ENCODE data around the gene SLC24A3. TPM values are rescaled to one million over a fixed set of nuclear protein-coding genes. Genes with fewer than 3 reads are reported as not detected.
A peak's percentile ranks its signal among the peaks of the same experiment; 100 is the strongest.

Gene SLC24A3
- polyA plus RNA-seq (ENCODE audit: insufficient read length in 12 of 12) = 10 to 100 TPM in 11 of 12 donors, not detected in 1; 10.9 to 35.4 (median 21.7) TPM
- long read RNA-seq, donor 1 = 0 reads
- long read RNA-seq, donor 2 = 0 reads
- long read RNA-seq, donor 3 = 0 reads
- long read RNA-seq, donor 4 = 0 reads
- long read RNA-seq, donor 5, partial matches to known transcripts = 11 of 11 reads
- long read RNA-seq, donor 5, other reads (novel, unspliced or antisense) = 0 of 11 reads
- long read RNA-seq, donor 6 = 0 reads
- long read RNA-seq, donor 7 = 0 reads
- long read RNA-seq, donor 8, partial matches to known transcripts = 8 of 8 reads
- long read RNA-seq, donor 8, other reads (novel, unspliced or antisense) = 0 of 8 reads
- long read RNA-seq, donor 9 = 0 reads
- long read RNA-seq, donor 10 = 0 reads
- long read RNA-seq, donor 11, partial matches to known transcripts = 0 of 1 reads
- long read RNA-seq, donor 11, other reads (novel, unspliced or antisense) = 0 of 1 reads

GRCh38 chr20:19212469-19212815 is at the start of gene SLC24A3:
Gene SLC24A3 (plus strand): TSS chr20:19212642.
- DNase-seq = no peak

GRCh38 chr20:19170148-19170547 is 42.3 kb upstream of the SLC24A3 start:
- no peak for DNase-seq

DNA sequence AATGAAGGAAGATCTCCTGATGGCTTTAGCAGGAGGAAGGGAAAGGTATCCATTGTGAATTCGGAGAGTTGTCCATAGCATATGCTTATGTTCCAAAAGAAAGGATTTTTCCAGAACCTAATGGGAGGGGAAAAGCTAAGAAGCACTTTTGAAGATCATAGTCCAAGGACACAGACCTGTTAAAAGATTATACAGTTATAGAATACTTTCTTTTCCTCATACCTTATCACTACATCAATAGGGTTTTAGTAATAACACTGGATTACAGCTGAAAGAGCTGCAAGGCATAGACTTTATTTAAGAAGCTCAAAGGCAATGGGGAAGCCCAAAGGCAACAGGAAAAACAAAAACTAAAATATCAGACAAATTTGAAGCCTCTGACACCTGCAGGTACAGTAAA is 39.8 kb upstream of the SLC24A3 start:
- DNase-seq = no peak

GRCh38 chr20:19176470-19177052 is 35.9 kb upstream of the SLC24A3 start:
- DNase-seq = no peak

DNA sequence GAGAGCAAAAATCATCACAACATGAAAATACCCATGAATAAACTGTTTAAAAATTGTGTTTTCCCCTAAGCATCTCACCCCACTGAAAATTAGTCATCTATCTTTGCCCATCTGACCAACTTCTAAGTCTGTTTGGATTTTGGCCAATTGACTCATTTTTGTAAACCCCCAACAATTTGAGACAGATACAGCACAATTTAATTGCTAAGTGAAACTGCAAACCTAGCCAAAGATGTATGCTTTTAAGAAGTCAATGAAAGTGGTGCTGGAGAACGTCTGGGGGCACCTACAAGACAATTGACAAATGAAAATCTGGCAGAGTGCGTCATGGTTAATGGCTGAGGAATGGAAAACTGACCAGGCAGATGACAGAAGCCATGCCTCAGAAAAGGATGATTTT is 30.9 kb upstream of the SLC24A3 start:
- no peak for DNase-seq

DNA sequence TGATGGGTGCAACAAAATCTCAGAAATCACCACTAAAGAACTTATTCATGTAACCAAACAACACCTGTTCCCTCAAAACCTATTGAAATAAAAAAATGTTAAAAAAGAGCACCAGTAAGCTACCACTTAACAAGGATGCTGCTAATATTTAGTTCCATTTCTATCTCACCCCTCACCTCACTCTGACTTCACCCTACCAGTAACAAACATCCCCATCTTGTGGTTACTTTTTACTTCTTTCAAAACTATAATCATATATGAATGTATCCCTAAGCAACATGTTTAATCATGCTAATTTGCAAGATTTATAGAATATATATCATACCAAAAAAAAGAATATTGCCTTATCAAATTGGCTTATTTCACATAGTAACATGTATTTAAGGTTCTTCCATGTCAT is 27.4 kb upstream of the SLC24A3 start:
- DNase-seq = no peak

- DNase-seq = no peak
These were observed 19.1 kb upstream of the SLC24A3 start for GRCh38 chr20:19193349-19193748.

DNA sequence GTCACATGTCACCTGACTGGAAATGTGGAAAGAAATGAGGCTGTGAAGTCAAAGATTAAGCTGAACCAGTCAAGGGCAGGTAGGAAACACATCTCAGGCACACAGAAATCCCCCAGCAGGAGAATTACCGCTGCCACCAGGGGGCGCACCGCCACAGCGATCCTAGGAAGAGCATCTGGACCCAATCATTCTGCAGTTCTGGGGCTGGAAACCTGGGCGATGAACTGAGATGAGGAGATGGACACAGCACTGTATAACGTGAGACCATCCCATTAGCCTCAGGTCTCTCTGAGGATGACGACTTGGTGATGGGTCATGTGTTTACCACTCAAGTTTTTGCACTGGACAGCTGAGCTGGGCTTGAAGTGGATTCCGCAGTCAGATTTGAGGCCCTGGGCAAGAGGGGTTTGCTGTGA is 6.5 kb upstream of the SLC24A3 start:
- DNase-seq = peak; percentile 46

- DNase-seq = no peak
These were observed 4.9 kb upstream of the SLC24A3 start for GRCh38 chr20:19207541-19207940.

DNA sequence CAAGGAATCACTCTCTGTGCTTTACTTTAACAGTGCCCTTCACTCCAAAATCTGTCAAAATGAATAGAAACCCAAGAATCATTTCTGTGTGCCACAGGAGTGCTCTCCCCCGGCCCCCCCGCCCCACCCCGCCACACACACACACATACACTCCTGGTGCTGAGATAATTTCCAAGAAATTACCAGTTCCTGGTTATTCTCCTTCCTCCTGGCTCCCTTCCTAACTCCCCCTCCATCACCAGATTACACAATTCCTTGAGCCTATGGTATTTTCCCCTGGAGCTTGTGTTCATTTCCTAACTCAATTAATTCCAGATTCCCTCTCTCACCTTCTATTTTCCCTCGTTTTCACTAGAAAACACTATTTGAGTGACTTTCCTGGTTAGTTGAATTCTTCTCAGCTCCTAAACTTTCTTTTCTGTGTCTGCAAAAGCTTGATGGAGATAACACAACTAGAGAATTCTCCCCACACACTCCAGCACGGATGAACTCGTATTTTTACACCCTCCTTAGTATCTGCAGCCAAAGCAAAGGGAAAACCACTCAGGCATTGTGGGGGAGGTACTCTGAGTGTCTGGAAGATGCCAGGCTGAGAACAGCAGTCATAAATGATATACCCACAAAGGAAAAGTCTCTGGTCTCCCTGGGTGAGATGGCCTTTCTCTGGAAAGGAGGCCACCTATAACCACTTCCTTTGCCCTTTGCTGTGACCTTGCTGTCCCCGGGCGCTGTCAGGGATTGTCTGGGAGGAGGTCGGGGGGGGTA is 1.9 kb upstream of the SLC24A3 start:
- no peak for DNase-seq

DNA sequence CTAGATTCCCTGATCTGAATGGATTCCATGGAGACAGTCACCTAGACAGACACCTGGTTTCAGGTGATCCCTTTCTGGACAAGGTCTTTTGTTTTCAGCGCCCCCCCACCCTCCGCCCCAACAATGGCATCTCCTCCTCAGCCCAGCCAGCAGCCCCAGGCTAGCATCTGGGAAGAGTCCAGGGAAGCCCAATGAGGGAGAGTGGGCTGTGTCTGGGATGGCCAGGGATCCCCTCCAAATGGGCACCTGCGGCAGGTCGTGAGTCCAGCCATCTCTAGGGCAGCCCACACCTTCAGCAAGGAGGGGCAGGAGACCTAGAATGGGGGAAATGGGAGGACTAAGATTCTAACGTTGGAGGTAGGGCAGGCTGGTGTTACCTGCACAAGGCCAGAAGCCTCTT is 1.2 kb upstream of the SLC24A3 start:
- DNase-seq = no peak

- DNase-seq = no peak
These were observed 577 bp upstream of the SLC24A3 start for GRCh38 chr20:19211661-19212468.

DNA sequence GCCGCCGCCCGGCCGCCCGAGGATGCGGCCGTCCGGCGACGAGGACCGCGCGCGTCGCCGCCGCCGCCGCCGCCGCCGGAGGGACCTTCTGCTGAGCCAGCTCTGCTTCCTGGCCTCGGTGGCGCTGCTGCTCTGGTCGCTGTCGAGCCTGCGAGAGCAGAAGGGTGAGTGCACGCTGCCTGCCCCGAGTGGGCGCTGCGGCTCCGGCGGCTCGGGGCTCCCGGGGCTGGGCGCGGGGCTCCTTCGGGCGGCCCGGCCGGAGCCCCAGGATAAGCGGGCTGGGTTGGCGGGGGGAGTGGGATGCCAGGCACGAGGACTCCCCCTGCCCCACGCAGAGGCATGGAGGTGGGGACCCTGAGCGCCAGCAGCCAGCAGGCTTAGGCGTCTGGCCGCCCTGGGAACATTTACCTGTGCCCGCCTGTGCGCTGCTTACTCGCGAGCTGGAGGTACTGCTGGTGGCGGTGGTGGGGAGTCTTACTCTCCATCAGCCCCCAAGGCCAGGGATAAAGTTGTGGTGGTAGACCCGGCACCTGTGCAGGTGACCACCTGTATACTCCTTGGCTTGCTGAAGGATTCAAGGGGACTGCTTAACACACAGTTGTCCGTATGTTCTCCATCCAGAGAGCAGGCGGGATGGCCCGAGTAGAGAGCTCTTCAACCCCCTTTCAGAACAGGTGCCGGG is 520 bp downstream of the SLC24A3 start:
- DNase-seq = peak; percentile 48

- DNase-seq = no peak
These were observed 1.6 kb downstream of the SLC24A3 start for GRCh38 chr20:19213946-19214490.

DNA sequence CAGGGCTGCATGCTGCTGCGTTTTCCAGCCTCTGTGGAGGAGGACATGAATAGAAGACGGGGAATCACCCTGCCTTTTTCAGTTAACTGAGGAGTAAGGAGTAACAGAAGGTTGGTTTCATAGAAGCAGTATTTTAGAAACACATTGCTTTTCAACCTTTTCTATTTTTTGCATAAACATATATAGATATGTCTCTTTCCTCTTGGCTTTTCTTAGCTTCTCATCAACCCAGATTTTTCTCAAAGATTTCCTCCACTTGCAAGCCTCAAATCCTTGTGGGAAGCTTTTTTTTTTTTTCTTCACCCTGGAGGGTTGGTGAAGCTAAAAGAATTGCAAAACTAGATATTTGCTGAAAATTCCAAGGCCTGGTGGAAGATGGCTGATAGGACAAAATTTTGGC is 6.0 kb downstream of the SLC24A3 start:
- DNase-seq = no peak

GRCh38 chr20:19222520-19223040 is 10.1 kb downstream of the SLC24A3 start:
- DNase-seq = no peak

GRCh38 chr20:19223640-19224039 is 11.2 kb downstream of the SLC24A3 start:
- DNase-seq = no peak

DNA sequence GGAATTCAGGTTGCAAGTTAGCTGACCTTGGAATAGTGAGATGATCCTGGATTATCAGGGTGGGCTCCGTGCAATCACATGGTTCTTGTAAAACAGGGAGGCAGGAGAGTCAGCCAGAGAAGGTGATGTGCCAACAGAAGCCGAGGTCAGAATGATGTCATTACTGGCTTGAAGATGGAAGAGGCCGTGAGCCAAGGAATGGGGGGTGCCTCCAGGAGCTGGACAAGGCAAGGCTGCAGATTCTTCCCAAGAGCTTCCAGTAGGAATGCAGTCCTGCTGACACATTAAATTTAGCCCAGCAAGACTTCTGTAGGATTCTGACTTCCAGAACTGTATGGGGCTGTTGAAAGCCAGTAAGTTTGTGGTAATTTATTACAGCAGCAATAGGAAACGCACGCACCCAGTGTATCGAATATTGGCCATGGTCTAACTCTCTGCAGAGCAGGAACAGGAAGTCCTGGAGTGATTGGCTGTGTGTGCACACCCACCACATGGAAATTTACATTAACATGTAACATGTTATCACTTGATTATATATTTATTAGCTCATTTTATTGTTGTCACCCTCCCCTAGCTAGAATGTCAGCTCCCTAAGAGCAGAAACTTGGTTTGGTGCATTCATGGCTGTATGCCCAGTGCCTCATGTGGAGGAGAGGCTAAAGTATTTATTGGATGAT is 19.1 kb downstream of the SLC24A3 start:
- no peak for DNase-seq

DNA sequence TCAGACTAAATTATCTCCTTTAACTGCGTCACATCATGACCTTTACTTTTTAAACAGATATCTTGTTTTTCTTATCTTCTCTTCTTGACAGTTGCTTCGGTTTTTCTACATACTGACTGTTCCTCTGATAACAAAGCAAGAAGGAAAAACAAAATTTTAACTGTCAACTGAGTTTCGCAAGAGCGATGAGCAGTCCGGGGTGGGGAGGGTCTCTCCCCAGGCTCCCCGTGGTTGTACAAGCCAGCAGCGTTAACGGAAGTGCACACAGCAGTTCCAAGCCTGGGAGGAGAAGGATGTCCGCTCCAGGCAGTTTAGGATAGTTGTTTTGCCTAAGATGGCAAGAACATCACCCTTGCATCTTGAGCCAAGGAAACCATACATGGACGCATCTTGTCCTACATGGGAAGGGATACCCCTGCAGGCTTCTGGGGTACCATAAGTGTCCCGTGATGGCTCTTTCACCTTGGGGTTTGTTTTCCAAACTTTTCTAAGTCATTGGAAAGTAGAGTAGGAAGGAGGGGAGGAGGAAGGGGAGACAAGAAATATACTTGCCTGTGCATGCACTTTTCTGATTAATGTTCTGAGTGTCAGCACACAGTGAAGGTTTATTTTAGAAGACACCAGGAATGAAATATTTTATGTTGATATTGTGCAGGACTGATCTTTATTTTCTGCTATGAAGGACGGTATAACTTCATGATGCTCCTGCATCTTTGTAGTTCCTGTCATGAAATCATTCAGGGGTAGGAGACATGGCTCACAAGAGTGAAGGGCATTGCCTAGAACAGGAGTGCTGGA is 20.8 kb downstream of the SLC24A3 start:
- DNase-seq = no peak
